HCT116 (cell line): ENCODE measurements around the gene PSMD5. TPM values are rescaled to one million over a fixed set of nuclear protein-coding genes. Genes with fewer than 3 reads are reported as not detected.

Experiments used
- ATAC-seq: fragments of 200-7000 bp; cut with Tn5 transposase; 2 replicates; pipeline ENCODE4 v1.9.1; 2020; ENCODE audit warnings: mild to moderate bottlenecking, moderate library complexity
- BruUV-seq: library from RNA; stranded (reverse); fragments of 400-500 nt; replicated peaks from 2 replicates; lab custom pipeline; 2021; lab: Mats Ljungman, UMichigan
- CTCF ChIA-PET: fragments of 300-600 bp; sonication (Branson Sonifier 250); formaldehyde crosslinking; loops from one replicate; lab custom pipeline; 2021; ENCODE audit warnings: antibody characterized with exemption; lab: Charles Lee
- POLR2A ChIA-PET: fragments of 300-600, 350-600 bp; sonication (Branson Sonifier 250); formaldehyde crosslinking; loops from one replicate; lab custom pipeline; 2021; ENCODE audit warnings: antibody characterized with exemption; lab: Charles Lee
- RAD21 ChIA-PET, 2 experiments: fragments of 300-600 bp; sonication (Branson Sonifier 250); formaldehyde crosslinking; loops; one replicate each; lab custom pipeline; 2023; ENCODE audit warnings: low total read pairs in 2 of 2; ENCODE audit not compliant: uncharacterized antibody in 2 of 2, unreplicated experiment in 2 of 2, low non-redundant PET in 1 of 2; lab: Charles Lee
- DNase-seq: peaks from one replicate; pipeline ENCODE4 v3.0.0-alpha.2; 2010; ENCODE audit warnings: low read depth, low spot score
- H2AFZ ChIP-seq: fragments of 200-600 bp; shearing (Covaris generic), sonication (generic); 2 replicates; pipeline ENCODE4 v1.6.1; 2017; ENCODE audit warnings: low read depth, mixed run types, mixed read lengths, antibody characterized with exemption, low read length; ENCODE audit not compliant: poor library complexity, severe bottlenecking
- H3K27ac ChIP-seq: 2 replicates; pipeline ENCODE4 v1.5.1; 2012; ENCODE audit warnings: low read depth, low read length
- H3K27me3 ChIP-seq: fragments of 200-600 bp; sonication (generic); 2 replicates; pipeline ENCODE4 v1.6.1; 2016; ENCODE audit warnings: mixed run types, low read length, mixed read lengths; ENCODE audit not compliant: insufficient read depth
- H3K36me3 ChIP-seq, 2 experiments: fragments of 200-500 bp in 1 of 2; fragments of 200-600 bp in 1 of 2; sonication (Bioruptor generic) in 1 of 2; sonication (generic) in 1 of 2; 2 replicates each; pipeline versions ENCODE4 v1.5.1 to v1.6.1; 2014 to 2016; ENCODE audit warnings: low read length in 2 of 2, inconsistent platforms in 1 of 2, mixed read lengths in 1 of 2, mixed run types in 1 of 2; ENCODE audit not compliant: insufficient read depth in 2 of 2, control insufficient read depth in 1 of 2
- H3K4me1 ChIP-seq, 2 experiments: fragments of 200-600 bp in 1 of 2; sonication (generic) in 1 of 2; 2 replicates each; pipeline versions ENCODE4 v1.5.1 to v1.6.1; 2012 to 2017; ENCODE audit warnings: low read length in 2 of 2, inconsistent platforms in 1 of 2, mild to moderate bottlenecking in 1 of 2, mixed read lengths in 1 of 2, mixed run types in 1 of 2, moderate library complexity in 1 of 2; ENCODE audit not compliant: insufficient read depth in 2 of 2, control insufficient read depth in 1 of 2
- H3K4me2 ChIP-seq: fragments of 200-600 bp; sonication (generic); 2 replicates; pipeline ENCODE4 v1.6.1; 2017; ENCODE audit warnings: mixed run types, low read length, mixed read lengths
- H3K4me3 ChIP-seq, 2 experiments: fragments of 200-600 bp in 1 of 2; sonication (generic) in 1 of 2; replicated peaks in 1 of 2; 2 replicates each; pipeline ENCODE4 v1.5.1; 2011 to 2016; ENCODE audit warnings: low read length in 2 of 2, control low read depth in 1 of 2, low read depth in 1 of 2, mild to moderate bottlenecking in 1 of 2, mixed read lengths in 1 of 2, mixed run types in 1 of 2
- H3K79me2 ChIP-seq: fragments of 200-600 bp; sonication (generic); 2 replicates; pipeline ENCODE4 v1.6.1; 2017; ENCODE audit warnings: mild to moderate bottlenecking, mixed run types, low read length, moderate library complexity, mixed read lengths; ENCODE audit not compliant: insufficient read depth
- H3K9ac ChIP-seq: fragments of 200-600 bp; sonication (generic); 2 replicates; pipeline ENCODE4 v1.6.1; 2016; ENCODE audit warnings: low read length, mixed read lengths
- H3K9me2 ChIP-seq: fragments of 200-600 bp; sonication (generic), shearing (Covaris generic); 2 replicates; pipeline ENCODE4 v1.6.1; 2017; ENCODE audit warnings: mixed run types, mild to moderate bottlenecking, moderate library complexity; ENCODE audit not compliant: insufficient read depth
- H3K9me3 ChIP-seq, 2 experiments: fragments of 200-500 bp in 1 of 2; fragments of 200-600 bp in 1 of 2; sonication (Bioruptor generic) in 1 of 2; sonication (generic) in 1 of 2; 2 replicates each; pipeline ENCODE4 v1.6.1; 2014 to 2017; ENCODE audit warnings: low read length in 2 of 2, mixed read lengths in 2 of 2, inconsistent platforms in 1 of 2, low read depth in 1 of 2, mild to moderate bottlenecking in 1 of 2, mixed run types in 1 of 2, moderate library complexity in 1 of 2; ENCODE audit not compliant: control insufficient read depth in 1 of 2, insufficient read depth in 1 of 2
- H4K20me1 ChIP-seq: fragments of 200-600 bp; sonication (generic), shearing (Covaris generic); 2 replicates; pipeline ENCODE4 v1.6.1; 2017; ENCODE audit warnings: mixed run types, mild to moderate bottlenecking, moderate library complexity; ENCODE audit not compliant: insufficient read depth
- CBX3 ChIP-seq: IDR thresholded peaks from 2 replicates; pipeline ENCODE4 v1.6.1; 2012; ENCODE audit warnings: low read depth
- CEBPB ChIP-seq: IDR thresholded peaks from 2 replicates; pipeline ENCODE4 v1.6.1; 2012; ENCODE audit warnings: low read depth
- EGR1 ChIP-seq: IDR thresholded peaks from 2 replicates; pipeline ENCODE4 v1.6.1; 2012; ENCODE audit warnings: low read depth
- ELF1 ChIP-seq: IDR thresholded peaks from 2 replicates; pipeline ENCODE4 v1.6.1; 2012; ENCODE audit warnings: low read depth, borderline replicate concordance
- EZH2phosphoT487 ChIP-seq: fragments of 200-600 bp; IDR thresholded peaks from 2 replicates; pipeline ENCODE4 v1.6.1; 2018; ENCODE audit warnings: antibody characterized with exemption, borderline replicate concordance
- FOSL1 ChIP-seq: IDR thresholded peaks from 2 replicates; pipeline ENCODE4 v1.6.1; 2012; ENCODE audit warnings: low read depth
- JUND ChIP-seq: IDR thresholded peaks from 2 replicates; pipeline ENCODE4 v1.6.1; 2012
- POLR2A ChIP-seq: IDR thresholded peaks from 2 replicates; pipeline ENCODE4 v1.7.0; 2011; ENCODE audit warnings: borderline replicate concordance; ENCODE audit not compliant: insufficient read depth, insufficient read length; ENCODE audit errors: extremely low read depth
- POLR2AphosphoS5 ChIP-seq: IDR thresholded peaks from 2 replicates; pipeline ENCODE4 v1.6.1; 2011; ENCODE audit warnings: mild to moderate bottlenecking, low read depth, low read length, moderate library complexity
- SIN3A ChIP-seq: IDR thresholded peaks from 2 replicates; pipeline ENCODE4 v1.6.1; 2012; ENCODE audit warnings: low read depth
- SP1 ChIP-seq: IDR thresholded peaks from 2 replicates; pipeline ENCODE4 v1.6.1; 2012; ENCODE audit warnings: low read depth
- SRF ChIP-seq: IDR thresholded peaks from 2 replicates; pipeline ENCODE4 v1.6.1; 2012; ENCODE audit warnings: low read depth
- YY1 ChIP-seq: IDR thresholded peaks from 2 replicates; pipeline ENCODE4 v1.6.1; 2011; ENCODE audit warnings: low read length, low read depth, moderate library complexity, mild to moderate bottlenecking; ENCODE audit not compliant: insufficient replicate concordance; ENCODE audit errors: extremely low read depth
- ZFX ChIP-seq: fragments of 450-650 bp; IDR thresholded peaks from 2 replicates; pipeline ENCODE4 v1.6.1; 2017
- ZNF274 ChIP-seq: fragments of 200-500 bp; sonication (Bioruptor generic); IDR thresholded peaks from 2 replicates; pipeline ENCODE4 v1.6.1; 2014; ENCODE audit warnings: mild to moderate bottlenecking, low read depth, low read length, inconsistent platforms
- intact Hi-C: fragments of 100-400 bp; cut with micrococcal nuclease; formaldehyde crosslinking; loops from 2 replicates; pipeline ENCODE4 v1.10.0; 2022
- total RNA-seq: library from RNA; stranded (reverse); gene quantifications from one replicate; pipeline ENCODE4 v1.2.1, GENCODE V29; 2021; ENCODE audit not compliant: unreplicated experiment
- TF ChIP-seq, protein P1 (sequence below): IDR thresholded peaks from 2 replicates; pipeline ENCODE4 v1.6.1; 2011; ENCODE audit warnings: mild to moderate bottlenecking, low read length, moderate library complexity; ENCODE audit not compliant: insufficient replicate concordance; ENCODE audit errors: extremely low read depth

PSMD5 gene
- total RNA-seq, 1 experiment from 2014 or later = 64.3 TPM

DNA sequence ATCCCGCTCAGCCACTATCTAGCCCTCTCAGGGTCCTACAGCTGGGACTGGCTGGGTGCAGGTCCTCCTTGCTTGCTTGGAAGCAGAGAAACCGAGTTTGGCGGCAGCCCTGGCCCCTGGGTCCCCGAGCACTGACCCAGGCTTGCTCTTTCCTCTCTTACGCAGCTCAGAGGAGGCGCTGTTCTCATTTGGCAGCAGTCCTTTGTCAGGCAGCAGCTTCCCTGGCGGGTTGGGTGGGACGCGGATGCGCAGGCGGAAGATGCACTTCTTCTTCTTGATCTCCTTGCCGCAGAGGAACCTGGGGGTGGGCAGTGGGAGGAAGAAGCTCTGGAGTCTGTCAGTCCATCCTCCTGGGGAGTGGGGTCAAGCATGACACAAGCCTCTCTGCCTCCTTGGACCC, 19.7 kb upstream of the PSMD5 start:
- no peaks in the 10 kb centered on the region for H3K79me2 ChIP-seq
- no peak overlapping the region for H3K27ac ChIP-seq
- H3K9me3 ChIP-seq = no peaks in the 10 kb centered on the region
- no peak overlapping the region for H2AFZ ChIP-seq
- no peak for DNase-seq
- H4K20me1 ChIP-seq = no peaks in the 10 kb centered on the region
- TF ChIP-seq SIN3A = no peak
- no peak for TF ChIP-seq CBX3
- no peak for TF ChIP-seq ZFX
- no peak for TF ChIP-seq CEBPB
- TF ChIP-seq ELF1 = no peak
- TF ChIP-seq SRF = no peak
- no peak for TF ChIP-seq YY1
- TF ChIP-seq, protein P1, sequence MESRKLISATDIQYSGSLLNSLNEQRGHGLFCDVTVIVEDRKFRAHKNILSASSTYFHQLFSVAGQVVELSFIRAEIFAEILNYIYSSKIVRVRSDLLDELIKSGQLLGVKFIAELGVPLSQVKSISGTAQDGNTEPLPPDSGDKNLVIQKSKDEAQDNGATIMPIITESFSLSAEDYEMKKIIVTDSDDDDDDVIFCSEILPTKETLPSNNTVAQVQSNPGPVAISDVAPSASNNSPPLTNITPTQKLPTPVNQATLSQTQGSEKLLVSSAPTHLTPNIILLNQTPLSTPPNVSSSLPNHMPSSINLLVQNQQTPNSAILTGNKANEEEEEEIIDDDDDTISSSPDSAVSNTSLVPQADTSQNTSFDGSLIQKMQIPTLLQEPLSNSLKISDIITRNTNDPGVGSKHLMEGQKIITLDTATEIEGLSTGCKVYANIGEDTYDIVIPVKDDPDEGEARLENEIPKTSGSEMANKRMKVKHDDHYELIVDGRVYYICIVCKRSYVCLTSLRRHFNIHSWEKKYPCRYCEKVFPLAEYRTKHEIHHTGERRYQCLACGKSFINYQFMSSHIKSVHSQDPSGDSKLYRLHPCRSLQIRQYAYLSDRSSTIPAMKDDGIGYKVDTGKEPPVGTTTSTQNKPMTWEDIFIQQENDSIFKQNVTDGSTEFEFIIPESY = no peak
- no peak for TF ChIP-seq FOSL1
- TF ChIP-seq, all 23 proteins: peak for 0
- Histone ChIP-seq H3K4me1 (no peaks in the 10 kb centered on the region), H3K27me3 (no peaks in the 10 kb centered on the region), H3K9me2 (no peaks in the 10 kb centered on the region), H3K4me2 (no peak overlapping the region), H3K36me3 (peaks cover 3 to 34% of the 10 kb centered on the region in 2 experiments), H3K9ac (no peak overlapping the region), H3K4me3 (no peak overlapping the region)
- intact Hi-C loops = no loop called here
- BruUV-seq = no TSS peak
- no peak for ATAC-seq
- ChIA-PET RAD21 (no interaction called here), CTCF (no interaction called here), POLR2A (no interaction called here)

DNA sequence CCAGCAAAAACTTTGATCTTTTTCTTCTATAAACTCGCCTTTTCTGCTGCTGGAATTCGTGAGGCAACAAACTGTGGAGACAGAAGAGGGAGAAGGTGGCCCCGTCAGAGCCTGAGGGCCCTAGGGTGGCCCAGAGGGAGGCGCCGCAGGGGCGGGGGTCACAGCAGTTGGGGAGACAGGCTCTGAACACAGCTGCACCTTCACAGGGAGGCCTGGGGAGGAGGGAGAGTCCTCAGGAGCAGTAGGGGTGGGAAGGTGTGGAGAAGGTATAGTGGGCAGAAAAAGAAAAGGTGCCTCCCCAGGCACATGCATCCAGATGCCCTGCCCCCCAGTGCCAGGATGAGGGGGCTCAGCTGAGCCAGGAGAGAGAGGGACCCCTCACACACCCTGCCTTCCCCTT, 19.2 kb upstream of the PSMD5 start:
- Histone ChIP-seq H3K27ac (no peak overlapping the region), H3K9ac (no peak overlapping the region), H3K9me2 (no peaks in the 10 kb centered on the region), H4K20me1 (no peaks in the 10 kb centered on the region), H2AFZ (no peak overlapping the region), H3K36me3 (peaks cover 3 to 38% of the 10 kb centered on the region in 2 experiments), H3K79me2 (no peaks in the 10 kb centered on the region)
- RAD21 ChIA-PET = no interaction called here
- intact Hi-C loops = no loop called here
- POLR2A ChIA-PET = no interaction called here
- no peak for DNase-seq
- TF ChIP-seq SP1 (no peak), EZH2phosphoT487 (no peak), EGR1 (no peak), JUND (no peak), ZFX (no peak), CEBPB (no peak), POLR2A (no peak), ZNF274 (no peak), SIN3A (no peak), POLR2AphosphoS5 (no peak), YY1 (no peak)
- TF ChIP-seq, all 23 proteins: peak for 0
- no peak overlapping the region for H3K4me3 ChIP-seq
- H3K27me3 ChIP-seq = no peaks in the 10 kb centered on the region
- no peak overlapping the region for H3K4me2 ChIP-seq
- ATAC-seq = no peak
- H3K9me3 ChIP-seq = no peaks in the 10 kb centered on the region
- CTCF ChIA-PET = no interaction called here
- no TSS peak for BruUV-seq
- no peaks in the 10 kb centered on the region for H3K4me1 ChIP-seq
